Thoracic aorta (tissue), 2 donors: ENCODE measurements around the gene SUSD5. TPM values are rescaled to one million over a fixed set of nuclear protein-coding genes. Genes with fewer than 3 reads are reported as not detected.

Experiments used
- ATAC-seq: fragments of 150-250 bp; one replicate; pipeline ENCODE4 v1.8.0; 2017; ENCODE audit warnings: low read depth; ENCODE audit not compliant: insufficient number of reproducible peaks, low FRiP score
- DNase-seq: peaks from one replicate; pipeline ENCODE4 v3.0.0-alpha.2; 2020; ENCODE audit warnings: low spot score
- H3K27ac ChIP-seq, 2 donors: fragments of 200-600 bp; sonication (generic); 1 replicate in 1 of 2; 2 replicates in 1 of 2; pipeline ENCODE4 v1.5.1; 2016; ENCODE audit warnings: mild to moderate bottlenecking in 2 of 2, moderate library complexity in 2 of 2
- H3K27me3 ChIP-seq: fragments of 200-600 bp; sonication (generic); replicated peaks from 2 replicates; pipeline ENCODE4 v1.6.0; 2016; ENCODE audit warnings: mild to moderate bottlenecking; ENCODE audit not compliant: insufficient read depth
- H3K36me3 ChIP-seq: fragments of 200-600 bp; sonication (generic); one replicate; pipeline ENCODE4 v1.5.1; 2016
- H3K4me1 ChIP-seq, 2 donors: fragments of 200-600 bp; sonication (generic); 1 replicate in 1 of 2; 2 replicates in 1 of 2; pipeline versions ENCODE4 v1.5.1 to v1.6.0; 2016; ENCODE audit warnings: low read depth in 2 of 2, mild to moderate bottlenecking in 1 of 2; ENCODE audit not compliant: control insufficient read depth in 1 of 2
- H3K4me3 ChIP-seq: fragments of 200-600 bp; sonication (generic); 2 replicates; pipeline ENCODE4 v1.5.1; 2016; ENCODE audit warnings: mild to moderate bottlenecking
- H3K9me3 ChIP-seq: fragments of 200-600 bp; sonication (generic); 2 replicates; pipeline ENCODE4 v1.5.1; 2016
- CTCF ChIP-seq: fragments of 200-600 bp; sonication (generic); IDR thresholded peaks from one replicate; pipeline ENCODE4 v1.5.1; 2019; ENCODE audit warnings: antibody characterized with exemption
- total RNA-seq, 2 donors: library from RNA; depleted of rRNA; stranded (reverse); fragments of >200 nt; gene quantifications; one replicate each; pipeline versions ENCODE4 v1.1.0 to v1.2.3, GENCODE V29; 2016

SUSD5 gene
- total RNA-seq, 2 donors from 2014 or later: 259 to 273 TPM

GRCh38 chr3:33240261-33240660 is 21.7 kb upstream of the SUSD5 start:
- no peak overlapping the region for H3K4me3 ChIP-seq
- no peak for TF ChIP-seq CTCF
- ATAC-seq (no peak), DNase-seq (no peak)
- no peaks in the 10 kb centered on the region for H3K4me1 ChIP-seq
- H3K36me3 ChIP-seq: no peaks in the 10 kb centered on the region
- no peaks in the 10 kb centered on the region for H3K27me3 ChIP-seq
- no peak overlapping the region for H3K27ac ChIP-seq
- H3K9me3 ChIP-seq: no peaks in the 10 kb centered on the region

DNA sequence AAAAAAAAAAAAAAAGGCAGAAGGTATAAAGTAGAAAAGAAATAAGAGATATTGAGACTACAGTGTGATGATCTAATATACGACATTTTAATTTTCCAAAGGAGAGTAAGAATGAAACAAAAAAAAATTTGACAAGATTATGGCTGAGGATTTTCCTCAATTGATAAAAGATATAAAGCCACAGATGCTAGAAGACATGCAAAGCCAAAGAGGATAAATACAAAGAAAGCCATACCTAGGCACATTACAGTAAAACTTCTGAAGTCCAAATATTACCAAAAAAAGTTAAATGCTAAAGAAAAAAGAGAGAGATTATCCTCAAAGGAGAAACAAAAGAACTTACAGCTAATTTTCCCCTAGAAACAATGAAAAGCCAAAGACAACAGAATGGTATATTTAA is 20.3 kb upstream of the SUSD5 start:
- TF ChIP-seq CTCF: no peak
- no peak overlapping the region for H3K27ac ChIP-seq

DNA sequence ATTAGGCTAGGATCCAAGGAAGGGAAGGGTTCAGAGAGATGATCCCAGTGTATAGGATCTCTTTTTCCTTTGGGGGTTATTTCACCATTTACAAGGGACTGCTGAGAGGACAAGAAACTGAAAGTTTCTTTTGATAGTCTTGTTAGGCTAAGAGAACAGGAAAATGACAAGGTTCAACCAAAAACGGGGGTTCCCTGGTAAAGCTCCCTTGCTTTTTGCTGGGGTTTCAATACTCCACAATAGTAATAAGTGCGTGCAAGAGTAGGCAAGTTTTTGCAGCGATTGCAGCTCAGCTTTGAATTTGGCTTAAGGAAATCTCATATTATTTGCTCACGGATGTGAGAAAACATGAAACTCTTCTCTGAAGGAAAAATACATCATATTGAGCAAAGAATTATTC is 18.8 kb upstream of the SUSD5 start:
- no peak overlapping the region for H3K27ac ChIP-seq
- H3K9me3 ChIP-seq: no peaks in the 10 kb centered on the region
- H3K27me3 ChIP-seq: no peaks in the 10 kb centered on the region
- H3K4me3 ChIP-seq: no peak overlapping the region
- H3K36me3 ChIP-seq: no peaks in the 10 kb centered on the region
- H3K4me1 ChIP-seq: no peaks in the 10 kb centered on the region
- DNase-seq (no peak), ATAC-seq (no peak)
- TF ChIP-seq CTCF: no peak

More for the DNA sequence above, 20.3 kb upstream of the SUSD5 start:
- no peaks in the 10 kb centered on the region for H3K9me3 ChIP-seq
- no peaks in the 10 kb centered on the region for H3K36me3 ChIP-seq
- no peak for ATAC-seq
- H3K27me3 ChIP-seq: no peaks in the 10 kb centered on the region
- no peak for DNase-seq
- H3K4me3 ChIP-seq: no peak overlapping the region
- H3K4me1 ChIP-seq: no peaks in the 10 kb centered on the region

DNA sequence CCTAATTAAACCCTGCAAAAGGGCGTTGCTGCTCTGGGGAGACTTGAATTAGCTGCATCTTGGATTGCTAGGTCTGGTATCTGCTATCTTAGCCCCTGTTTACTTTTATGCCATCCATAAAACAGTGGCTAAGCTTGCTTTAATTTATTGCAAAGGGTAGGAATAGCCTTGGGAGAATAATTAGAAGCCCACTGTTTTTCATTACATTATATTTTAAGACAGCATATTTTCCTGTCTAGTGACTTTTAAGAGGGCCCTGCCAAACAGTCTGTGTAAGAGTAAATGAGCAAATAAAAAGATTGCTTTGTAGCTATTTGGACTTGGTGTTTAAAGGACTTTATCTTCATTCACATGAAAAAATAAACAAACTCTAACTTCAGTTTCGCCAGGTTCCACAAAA is 17.4 kb upstream of the SUSD5 start:
- DNase-seq (no peak), ATAC-seq (no peak)
- no peak for TF ChIP-seq CTCF

DNA sequence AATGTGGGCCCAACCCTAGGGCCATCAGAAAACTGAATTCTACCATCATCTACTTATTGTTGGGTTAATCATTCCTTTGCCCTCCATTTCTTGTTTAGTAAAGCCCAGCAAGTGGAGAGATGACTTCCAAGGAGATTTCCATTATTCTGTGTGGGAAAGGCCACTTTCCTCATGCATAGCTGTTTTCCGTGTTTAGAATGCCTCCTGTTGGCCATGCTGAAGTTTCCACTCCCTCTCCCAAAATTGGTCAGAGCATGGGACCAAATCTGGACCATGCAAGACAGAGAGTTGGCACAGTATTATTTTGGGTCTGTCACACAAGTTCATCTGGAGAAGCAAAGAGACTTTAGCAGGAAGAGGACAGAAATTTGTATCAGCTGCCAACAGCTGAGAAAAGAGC is 15.3 kb upstream of the SUSD5 start:
- ATAC-seq: no peak

More for the DNA sequence above, 17.4 kb upstream of the SUSD5 start:
- Histone ChIP-seq H3K27ac (no peak overlapping the region), H3K9me3 (no peaks in the 10 kb centered on the region), H3K4me3 (no peak overlapping the region), H3K27me3 (no peaks in the 10 kb centered on the region), H3K36me3 (no peaks in the 10 kb centered on the region), H3K4me1 (no peaks in the 10 kb centered on the region)

More for the DNA sequence above, 15.3 kb upstream of the SUSD5 start:
- TF ChIP-seq CTCF: no peak
- Histone ChIP-seq H3K9me3 (no peaks in the 10 kb centered on the region), H3K4me1 (no peaks in the 10 kb centered on the region), H3K27me3 (no peaks in the 10 kb centered on the region), H3K4me3 (no peak overlapping the region), H3K36me3 (no peaks in the 10 kb centered on the region), H3K27ac (no peak overlapping the region)
- DNase-seq: no peak
